Measurements from ENCODE around the gene PILRA.
"Not testable (repeated sequence)": the region's sequence is repeated elsewhere in the genome, so short reads cannot be mapped to it uniquely, and the experiment has no call there.

Gene PILRA

GRCh38 chr7:100358027-100358856 lies 15.0 kb upstream of the PILRA start, which contains the start of gene PILRB:
Gene PILRB (plus strand): TSS chr7:100358117. CDS start chr7:100358303, 186 bp downstream.
- DNase-seq = no peak

- no peak for DNase-seq
Observed at GRCh38 chr7:100358857-100359212, 14.5 kb upstream of the PILRA start.

DNA sequence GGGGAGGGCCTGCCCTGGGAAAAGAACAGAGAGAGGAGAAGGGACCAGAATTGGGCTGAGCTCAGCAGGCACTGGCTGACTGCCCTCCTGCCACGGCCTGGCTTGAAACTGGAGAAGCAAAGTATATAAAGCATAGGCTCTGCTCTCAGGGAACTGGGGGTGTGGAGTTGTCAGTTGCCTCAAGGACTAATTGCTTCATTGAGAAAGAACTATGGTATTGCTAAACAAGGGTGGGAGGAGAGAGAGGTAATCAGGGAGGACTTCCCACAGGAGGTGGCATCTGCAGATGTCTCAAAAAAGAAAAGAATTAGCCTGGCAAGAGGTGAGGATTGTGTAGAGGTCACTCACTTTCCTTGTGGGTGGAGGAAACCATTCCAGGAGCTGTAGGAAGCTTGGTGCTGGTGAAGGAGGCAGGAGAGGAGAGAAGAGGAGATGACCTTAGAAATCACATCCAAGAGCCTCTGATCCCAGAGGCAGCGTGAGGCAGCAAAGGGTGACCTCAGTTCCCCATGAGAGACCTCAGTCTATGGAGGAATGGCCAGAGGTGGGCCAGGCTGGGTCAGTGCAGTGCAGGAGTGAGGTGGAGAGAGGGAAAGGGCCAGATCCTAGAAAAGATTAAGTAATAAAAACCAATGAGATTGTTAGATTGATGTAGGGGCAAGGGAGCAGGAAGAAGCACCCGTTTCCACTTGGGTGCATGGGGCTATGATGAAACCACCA lies 13.0 kb upstream of the PILRA start:
- no peak for DNase-seq

GRCh38 chr7:100363098-100363497 lies 10.2 kb upstream of the PILRA start:
- DNase-seq = no peak

GRCh38 chr7:100363797-100364196 lies 9.5 kb upstream of the PILRA start:
- DNase-seq = not testable (repeated sequence)

- DNase-seq = no peak
Observed at GRCh38 chr7:100364480-100364879, 8.8 kb upstream of the PILRA start.

- DNase-seq = not testable (repeated sequence)
Observed at GRCh38 chr7:100365998-100366367, 7.3 kb upstream of the PILRA start.

DNA sequence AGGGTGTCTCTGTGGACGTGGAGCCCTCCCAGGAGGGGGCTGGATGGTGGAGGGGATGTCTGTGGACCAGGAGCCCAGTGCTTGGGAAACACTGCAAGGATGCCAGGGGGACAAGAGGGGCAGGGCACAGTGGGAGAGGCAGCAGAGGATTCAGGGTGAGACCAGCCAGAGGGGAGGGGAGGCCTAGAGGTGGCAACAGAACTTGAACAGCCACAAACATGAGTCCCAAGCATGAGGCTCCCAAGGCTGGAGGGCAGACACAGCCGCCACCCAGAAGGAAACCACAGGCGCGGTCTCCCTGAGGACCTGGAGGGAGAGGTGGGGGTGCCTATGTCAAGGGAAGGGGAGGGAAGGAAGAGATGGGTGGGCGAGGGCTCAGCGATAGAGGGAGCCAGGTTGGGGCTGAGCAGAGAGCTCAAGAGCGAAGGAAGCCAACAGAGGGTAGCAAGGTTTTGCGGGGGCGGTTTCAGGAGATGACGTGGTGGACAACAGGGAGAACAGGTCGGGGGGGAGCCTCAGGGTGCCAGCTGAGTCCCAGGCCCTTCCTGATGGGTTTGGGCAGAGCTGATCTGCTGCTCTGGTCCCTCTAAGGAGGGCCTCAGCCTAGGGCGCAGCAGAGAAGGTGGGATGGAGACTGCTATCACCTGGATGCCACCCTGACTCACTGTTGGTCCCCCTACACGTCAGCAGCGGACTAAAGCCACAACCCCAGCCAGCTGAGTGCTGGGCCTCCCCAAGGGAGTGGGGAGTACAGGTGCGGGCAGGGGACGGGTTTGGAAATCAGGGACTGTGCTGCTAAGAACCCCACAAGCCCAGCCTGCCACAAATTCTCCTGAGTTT lies 6.7 kb upstream of the PILRA start:
- DNase-seq = no peak

GRCh38 chr7:100367251-100367620 lies 6.1 kb upstream of the PILRA start:
- DNase-seq = no peak

DNA sequence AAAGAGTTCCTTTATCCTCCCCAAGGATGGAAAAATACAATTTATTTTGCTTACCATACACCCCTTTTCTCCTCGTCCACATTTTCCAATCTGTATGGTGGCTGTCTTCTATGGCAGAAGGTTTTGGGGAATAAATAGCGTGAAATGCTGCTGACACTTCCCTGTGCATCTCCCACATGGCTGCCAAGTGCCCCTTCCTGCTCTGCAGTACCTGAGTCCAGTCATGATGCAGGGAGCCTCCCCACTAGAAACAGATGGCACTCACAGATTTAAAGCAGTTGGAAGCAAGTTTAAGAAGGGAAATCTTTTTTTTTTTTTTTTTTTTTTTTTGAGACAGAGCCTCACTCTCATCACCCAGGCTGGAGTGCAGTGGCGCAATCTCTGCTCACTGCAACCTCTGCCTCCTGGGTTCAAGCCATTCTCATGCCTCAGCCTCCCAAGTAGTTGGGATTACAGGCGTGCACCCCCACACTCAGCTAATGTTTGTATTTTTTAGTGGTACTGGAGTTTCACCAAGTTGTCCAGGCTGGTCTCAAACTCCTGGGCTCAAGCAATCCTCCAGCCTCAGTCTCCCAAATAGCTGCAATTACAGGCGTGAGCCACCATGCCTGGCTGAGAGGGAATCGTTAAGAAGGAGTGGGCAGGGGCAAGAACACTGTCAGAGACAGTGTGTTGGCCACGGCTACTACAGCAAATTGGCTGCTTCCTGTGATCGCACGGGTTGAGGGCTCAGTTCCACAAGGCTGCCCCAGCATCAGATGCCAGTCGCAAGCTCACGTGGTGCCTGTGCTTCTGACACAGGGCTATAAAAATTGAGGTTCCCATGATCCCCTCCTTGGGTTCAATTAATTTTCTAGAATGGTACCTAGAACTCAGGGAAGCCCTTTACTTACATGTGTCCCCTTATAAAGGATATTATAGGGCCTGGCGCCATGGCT lies 5.3 kb upstream of the PILRA start:
- DNase-seq = no peak

DNA sequence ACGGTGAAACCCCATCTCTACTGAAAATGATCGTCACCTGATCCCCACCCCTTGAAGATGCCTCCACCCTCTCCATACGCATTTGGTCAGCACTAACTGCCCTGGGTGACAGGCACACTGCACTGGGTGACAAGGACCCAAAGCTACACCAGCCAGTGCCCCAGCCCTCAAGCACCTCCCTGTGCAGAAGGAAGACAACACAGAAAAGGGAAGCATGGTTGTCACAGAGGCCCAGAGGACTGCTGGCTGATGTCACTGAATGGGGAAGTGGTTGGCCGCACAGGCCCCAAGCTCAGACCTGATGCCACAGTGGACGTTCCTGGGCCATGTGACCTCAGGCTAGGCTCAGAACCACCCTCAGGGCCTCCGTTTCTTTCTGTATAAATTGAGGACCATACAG lies 4.2 kb upstream of the PILRA start:
- no peak for DNase-seq

GRCh38 chr7:100370303-100370702 lies 3.0 kb upstream of the PILRA start:
- no peak for DNase-seq

GRCh38 chr7:100370746-100371145 lies 2.5 kb upstream of the PILRA start:
- no peak for DNase-seq

- DNase-seq = no peak
Observed at GRCh38 chr7:100371561-100372171, 1.6 kb upstream of the PILRA start.

DNA sequence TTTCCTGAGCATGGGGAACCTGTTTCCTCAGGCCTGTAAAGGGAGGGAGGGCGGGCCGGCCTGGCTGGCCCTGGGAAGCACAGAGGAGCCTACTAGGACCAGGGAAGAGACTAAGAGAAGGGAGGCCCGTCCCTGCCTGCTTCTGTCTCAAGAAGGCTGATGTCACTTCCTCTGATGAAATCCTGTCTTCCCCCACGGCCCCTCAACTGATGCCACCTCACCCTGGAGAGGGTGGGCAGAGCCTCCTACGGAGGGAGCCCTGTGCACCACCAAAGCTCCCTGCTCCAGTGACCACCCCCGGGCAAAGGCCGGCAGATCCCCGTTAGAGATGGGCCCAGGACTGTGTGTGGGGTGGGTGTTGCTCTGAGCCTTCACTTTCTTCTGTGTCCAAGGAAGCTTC lies 1.0 kb upstream of the PILRA start:
- no peak for DNase-seq

- DNase-seq = no peak
Observed at GRCh38 chr7:100372694-100373093, 593 bp upstream of the PILRA start.

DNA sequence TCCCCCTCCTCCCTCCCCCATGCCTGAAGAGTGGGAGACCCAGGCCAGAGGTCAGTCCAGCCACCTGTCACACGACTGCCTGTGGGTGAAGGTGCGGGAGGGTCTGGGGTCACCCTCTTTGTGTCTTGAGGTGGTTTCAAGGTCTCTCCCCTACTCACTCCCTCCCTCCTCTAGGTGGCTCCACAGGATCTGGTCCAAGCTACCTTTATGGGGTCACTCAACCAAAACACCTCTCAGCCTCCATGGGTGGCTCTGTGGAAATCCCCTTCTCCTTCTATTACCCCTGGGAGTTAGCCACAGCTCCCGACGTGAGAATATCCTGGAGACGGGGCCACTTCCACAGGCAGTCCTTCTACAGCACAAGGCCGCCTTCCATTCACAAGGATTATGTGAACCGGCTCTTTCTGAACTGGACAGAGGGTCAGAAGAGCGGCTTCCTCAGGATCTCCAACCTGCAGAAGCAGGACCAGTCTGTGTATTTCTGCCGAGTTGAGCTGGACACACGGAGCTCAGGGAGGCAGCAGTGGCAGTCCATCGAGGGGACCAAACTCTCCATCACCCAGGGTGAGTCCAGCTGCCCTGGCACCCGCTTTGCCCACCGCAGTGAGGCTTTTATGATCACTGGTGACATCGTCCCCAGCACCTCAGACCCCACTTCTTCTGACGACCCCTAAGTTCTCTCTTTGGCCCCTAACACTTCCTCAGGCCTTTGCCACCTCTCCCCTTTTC lies 747 bp downstream of the PILRA start:
- DNase-seq = not testable (repeated sequence)

- DNase-seq = no peak
Observed at GRCh38 chr7:100374601-100375000, 1.3 kb downstream of the PILRA start.

DNA sequence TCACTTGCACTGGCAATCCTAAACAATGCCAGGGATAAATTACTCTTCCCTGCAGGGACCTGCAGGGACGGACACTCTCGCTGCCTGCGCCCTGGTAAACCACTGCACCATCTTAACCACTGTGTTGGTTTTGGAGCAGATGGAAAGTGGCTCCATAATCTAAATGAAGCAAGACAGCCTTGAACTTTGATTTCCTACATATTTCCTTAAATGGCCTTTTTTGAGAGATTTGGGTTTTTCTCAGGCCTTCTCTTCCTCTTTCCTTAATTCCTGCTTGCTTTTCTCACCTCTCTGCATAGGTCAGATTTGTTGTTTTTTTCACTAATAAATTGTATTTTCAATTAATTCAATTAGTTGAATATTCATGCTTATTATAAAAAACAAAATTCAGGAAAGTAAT lies 2.8 kb downstream of the PILRA start:
- no peak for DNase-seq

GRCh38 chr7:100378114-100378755 lies 4.9 kb downstream of the PILRA start:
- DNase-seq = no peak

DNA sequence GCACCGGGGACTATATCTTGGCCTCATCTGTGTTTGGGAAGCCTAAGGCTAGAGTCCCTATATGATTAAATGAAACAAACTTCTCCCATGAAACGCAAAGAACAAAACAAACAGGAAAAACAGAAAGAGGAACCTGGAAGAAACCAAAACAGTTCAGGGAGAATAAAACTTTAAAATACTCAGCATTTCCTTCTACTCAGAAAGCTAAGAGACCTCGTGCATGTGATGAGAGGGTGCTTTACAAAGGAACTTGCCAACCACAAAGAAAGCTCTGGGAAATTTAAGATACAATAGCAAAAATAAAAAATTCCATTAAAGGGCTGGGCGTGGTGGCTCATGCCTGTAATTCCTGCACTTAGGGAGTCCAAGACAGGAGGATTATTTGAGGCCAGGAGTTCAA lies 6.9 kb downstream of the PILRA start:
- no peak for DNase-seq

Data from NCI-H1694 (cell line).